Gastroesophageal sphincter (tissue), 3 donors: ENCODE results near the gene GRM8.

Experiments used
- EP300 ChIP-seq: sonication (generic); formaldehyde crosslinking; IDR thresholded peaks from one replicate; pipeline ENCODE4 v1.6.1; 2017; ENCODE audit warnings: antibody characterized with exemption, mild to moderate bottlenecking
- POLR2A ChIP-seq, 2 donors: fragments of 450-650 bp; IDR thresholded peaks; one replicate each; pipeline ENCODE4 v1.6.1; 2017; ENCODE audit warnings: antibody characterized with exemption in 2 of 2, mild to moderate bottlenecking in 2 of 2, moderate library complexity in 1 of 2
- POLR2AphosphoS5 ChIP-seq: sonication (generic); formaldehyde crosslinking; IDR thresholded peaks from one replicate; pipeline ENCODE4 v1.6.1; 2017; ENCODE audit warnings: antibody characterized with exemption
- TF ChIP-seq, protein P1 (sequence below), 4 experiments: fragments of 200-600 bp in 2 of 4; fragments of 450-650 bp in 2 of 4; sonication (generic) in 1 of 4; IDR thresholded peaks; one replicate each; pipeline ENCODE4 v1.5.1; 2017 to 2019; ENCODE audit warnings: antibody characterized with exemption in 4 of 4, mild to moderate bottlenecking in 2 of 4, moderate library complexity in 2 of 4

DNA sequence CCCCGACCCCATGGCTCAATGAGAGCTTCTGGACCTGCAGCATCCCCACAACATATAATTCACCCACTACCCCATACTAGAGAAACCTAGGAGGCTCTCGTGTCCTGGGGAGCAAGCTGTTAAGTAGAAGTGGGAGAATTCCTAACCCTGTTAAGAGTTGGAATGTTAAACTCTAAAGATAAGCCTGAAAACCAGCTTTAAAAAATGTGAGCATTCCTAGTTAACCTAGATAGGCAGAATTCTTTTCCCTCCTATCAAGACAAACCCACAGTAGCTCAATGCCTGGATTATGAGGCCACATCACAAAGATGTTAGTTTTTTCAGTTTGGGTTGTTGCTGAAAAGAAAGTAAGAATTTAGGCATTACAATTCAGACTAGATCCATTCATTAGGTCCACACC, 42.9 kb downstream of the GRM8 start:
- TF ChIP-seq, protein P1, sequence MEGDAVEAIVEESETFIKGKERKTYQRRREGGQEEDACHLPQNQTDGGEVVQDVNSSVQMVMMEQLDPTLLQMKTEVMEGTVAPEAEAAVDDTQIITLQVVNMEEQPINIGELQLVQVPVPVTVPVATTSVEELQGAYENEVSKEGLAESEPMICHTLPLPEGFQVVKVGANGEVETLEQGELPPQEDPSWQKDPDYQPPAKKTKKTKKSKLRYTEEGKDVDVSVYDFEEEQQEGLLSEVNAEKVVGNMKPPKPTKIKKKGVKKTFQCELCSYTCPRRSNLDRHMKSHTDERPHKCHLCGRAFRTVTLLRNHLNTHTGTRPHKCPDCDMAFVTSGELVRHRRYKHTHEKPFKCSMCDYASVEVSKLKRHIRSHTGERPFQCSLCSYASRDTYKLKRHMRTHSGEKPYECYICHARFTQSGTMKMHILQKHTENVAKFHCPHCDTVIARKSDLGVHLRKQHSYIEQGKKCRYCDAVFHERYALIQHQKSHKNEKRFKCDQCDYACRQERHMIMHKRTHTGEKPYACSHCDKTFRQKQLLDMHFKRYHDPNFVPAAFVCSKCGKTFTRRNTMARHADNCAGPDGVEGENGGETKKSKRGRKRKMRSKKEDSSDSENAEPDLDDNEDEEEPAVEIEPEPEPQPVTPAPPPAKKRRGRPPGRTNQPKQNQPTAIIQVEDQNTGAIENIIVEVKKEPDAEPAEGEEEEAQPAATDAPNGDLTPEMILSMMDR (IDR thresholded peaks at IDR 0.05): no peak
- no peak for TF ChIP-seq POLR2AphosphoS5
- TF ChIP-seq POLR2A (IDR thresholded peaks at IDR 0.05): no peak
- no peak for TF ChIP-seq EP300
